DMS114 treated with DMSO at 0.1 percent for 48 hours (cell line): ENCODE data around the gene FBXL13.
"Not testable (repeated sequence)": the region's sequence is repeated elsewhere in the genome, so short reads cannot be mapped to it uniquely, and the experiment has no call there.

ENCODE experiments used
- DNase-seq: peaks from one replicate; lab custom pipeline; 2025; ENCODE audit not compliant: unreplicated experiment; lab: John Stamatoyannopoulos, UW

FBXL13 gene

GRCh38 chr7:102778663-102779062, 295.9 kb downstream of the FBXL13 start:
- not testable (repeated sequence) for DNase-seq

- not testable (repeated sequence) for DNase-seq
Measured at GRCh38 chr7:102776217-102776616, 298.4 kb downstream of the FBXL13 start.

GRCh38 chr7:102770467-102770866, 304.1 kb downstream of the FBXL13 start:
- not testable (repeated sequence) for DNase-seq

GRCh38 chr7:102769657-102770192, 304.9 kb downstream of the FBXL13 start:
- not testable (repeated sequence) for DNase-seq

GRCh38 chr7:102763295-102763905, 311.2 kb downstream of the FBXL13 start:
- DNase-seq, result not testable (repeated sequence)
